Ovary (tissue), 9 donors: Measurements from ENCODE around the gene CYFIP2. TPM values are rescaled to one million over a fixed set of nuclear protein-coding genes. Genes with fewer than 3 reads are reported as not detected.
"Not testable (repeated sequence)": the region's sequence is repeated elsewhere in the genome, so short reads cannot be mapped to it uniquely, and the experiment has no call there.

Experiments used
- DNase-seq, 5 donors: peaks; one replicate each; pipeline ENCODE4 v3.0.0-alpha.2; 2019 to 2020
- H3K27ac ChIP-seq, 2 donors: fragments of 200-600 bp; one replicate each; pipeline versions ENCODE4 v1.5.1 to v1.8.0; 2019 to 2022
- H3K27me3 ChIP-seq: fragments of 200-600 bp; one replicate; pipeline ENCODE4 v1.8.0; 2022
- H3K36me3 ChIP-seq: fragments of 200-600 bp; sonication (generic); one replicate; pipeline ENCODE4 v1.5.1; 2019
- H3K4me1 ChIP-seq: one replicate; pipeline ENCODE4 v1.8.1; 2013; ENCODE audit warnings: mild to moderate bottlenecking, moderate library complexity; ENCODE audit not compliant: insufficient read depth
- H3K4me3 ChIP-seq: fragments of 200-600 bp; sonication (generic); one replicate; pipeline ENCODE4 v1.5.1; 2017
- H3K9me3 ChIP-seq, 2 donors: fragments of 200-600 bp in 1 of 2; sonication (generic) in 1 of 2; one replicate each; pipeline versions ENCODE4 v1.5.1 to v1.8.1; 2013 to 2019; ENCODE audit warnings: mild to moderate bottlenecking in 1 of 2, moderate library complexity in 1 of 2
- CTCF ChIP-seq, 3 donors: fragments of 450-650 bp in 2 of 3; fragments of 200-600 bp in 1 of 3; IDR thresholded peaks; one replicate each; pipeline versions ENCODE4 v1.5.1 to v1.8.0; 2016 to 2022; ENCODE audit warnings: antibody characterized with exemption in 3 of 3, mild to moderate bottlenecking in 1 of 3
- EP300 ChIP-seq: sonication (generic); formaldehyde crosslinking; IDR thresholded peaks from one replicate; pipeline ENCODE4 v1.6.1; 2017; ENCODE audit warnings: antibody characterized with exemption
- POLR2A ChIP-seq: fragments of 450-650 bp; IDR thresholded peaks from one replicate; pipeline ENCODE4 v1.6.1; 2017; ENCODE audit warnings: antibody characterized with exemption, mild to moderate bottlenecking, moderate library complexity
- WGBS, 3 donors: extraction: QIAGEN DNeasy Blood & Tissue Kit in 1 of 3; methylation state at CpG; one replicate each; pipeline versions ENCODE4 v1.1.5 to v1.1.7; 2013 to 2017; 5-methylcytosine and 5-hydroxymethylcytosine counted together
- intact Hi-C, 4 donors: fragments of 100-400 bp; cut with DNase I; formaldehyde crosslinking; loops; one replicate each; pipeline versions ENCODE4 v1.11.0 to v1.15.1; 2022 to 2023
- polyA plus RNA-seq, 2 donors: library from polyadenylated mRNA; stranded (reverse); fragments of 200-250 nt in 1 of 2; fragments of 350-450 nt in 1 of 2; fragmentation: Illumina TruSeq in 1 of 2; extraction: RNeasy Lipid Tissue Mini Kit (QIAGEN cat#74804) in 1 of 2; gene quantifications; one replicate each; pipeline ENCODE4 v1.2.3, GENCODE V29; 2013 to 2014
- total RNA-seq, 7 donors: library from RNA; depleted of rRNA in 2 of 7; stranded (reverse); fragments of >200 nt in 2 of 7; fragmentation: NEBNext Ultra II Directional in 3 of 7; extraction: Animal tissue kit (Norgen Biotek cat#: 25700) in 3 of 7; gene quantifications; one replicate each; pipeline versions ENCODE4 v1.1.0 to v1.2.4, GENCODE V29; 2016 to 2023
- donor health status: DM: no; HTN: no; CAD: no; lungs with moderate emphysema.
- donor health status: DM: no; HTN: no; CAD: no.
- donor health status: Bipolar disorder and iron deficiency.
- donor health status: DM: yes; HTN: yes; CAD: no.
- donor health status: DM: no; HTN: no; CAD: no.
- donor health status: DM: yes; HTN: yes; CAD: no.

The CYFIP2 gene
- total and polyA plus RNA-seq, 9 donors, result 4.9 to 39.8 (median 17.1) TPM

GRCh38 chr5:157398305-157398704 lies 132.4 kb downstream of the CYFIP2 start:
- H3K4me3 ChIP-seq, result no peak overlapping the region
- H3K27me3 ChIP-seq, result no peaks in the 10 kb centered on the region
- intact Hi-C loops, result no loop called here
- TF ChIP-seq EP300 (no peak), POLR2A (no peak), CTCF (IDR thresholded peaks at IDR 0.05) (no peak)
- no peak for DNase-seq
- no peaks in the 10 kb centered on the region for H3K9me3 ChIP-seq
- no peaks in the 10 kb centered on the region for H3K4me1 ChIP-seq
- no peak overlapping the region for H3K27ac ChIP-seq
- no peaks in the 10 kb centered on the region for H3K36me3 ChIP-seq

- 51 to 60% (median 57%) methylated on average over 5 of the region's 5 CpGs for WGBS, 3 donors
- no peaks in the 10 kb centered on the region for H3K4me1 ChIP-seq
Measured at GRCh38 chr5:157400741-157401495, 135.0 kb downstream of the CYFIP2 start.

GRCh38 chr5:157415838-157416237 lies 149.9 kb downstream of the CYFIP2 start:
- no peak for TF ChIP-seq POLR2A
- no peak for TF ChIP-seq CTCF (IDR thresholded peaks at IDR 0.05)
- no peak for TF ChIP-seq EP300
- intact Hi-C loops, result no loop called here
- DNase-seq, result no peak
- Histone ChIP-seq H3K27ac (no peak overlapping the region), H3K4me1 (no peaks in the 10 kb centered on the region), H3K9me3 (no peaks in the 10 kb centered on the region), H3K4me3 (no peak overlapping the region), H3K36me3 (no peaks in the 10 kb centered on the region), H3K27me3 (no peaks in the 10 kb centered on the region)

More at GRCh38 chr5:157400741-157401495, 135.0 kb downstream of the CYFIP2 start:
- H3K27me3 ChIP-seq, result no peaks in the 10 kb centered on the region
- H3K9me3 ChIP-seq, result no peaks in the 10 kb centered on the region
- DNase-seq, result no peak
- intact Hi-C loops, result no loop called here
- TF ChIP-seq EP300, result no peak
- TF ChIP-seq POLR2A, result no peak
- TF ChIP-seq CTCF (IDR thresholded peaks at IDR 0.05), result no peak
- H3K27ac ChIP-seq, result no peak overlapping the region
- H3K36me3 ChIP-seq, result no peaks in the 10 kb centered on the region
- H3K4me3 ChIP-seq, result no peak overlapping the region

- H3K36me3 ChIP-seq, intact Hi-C loops: not testable (repeated sequence)
Measured at GRCh38 chr5:157419521-157419920, 153.6 kb downstream of the CYFIP2 start.

GRCh38 chr5:157429920-157430319 lies 164.0 kb downstream of the CYFIP2 start:
- H3K27ac ChIP-seq, DNase-seq, H3K27me3 ChIP-seq, H3K36me3 ChIP-seq, H3K4me1 ChIP-seq, H3K9me3 ChIP-seq, H3K4me3 ChIP-seq: not testable (repeated sequence)
- intact Hi-C loops, result loop anchor here (2.0 to 10.0 kb wide), 3 partner anchors 285 to 289 kb away; no protein-coding TSS in a partner anchor
- 91 to 95% (median 93%) methylated on average over 5 of the region's 5 CpGs for WGBS, 3 donors

More at GRCh38 chr5:157419521-157419920, 153.6 kb downstream of the CYFIP2 start:
- H3K27me3 ChIP-seq, H3K27ac ChIP-seq, H3K4me3 ChIP-seq, H3K9me3 ChIP-seq, DNase-seq, H3K4me1 ChIP-seq: not testable (repeated sequence)
- WGBS, 3 donors, result 96 to 99% (median 96%) methylated on average over 14 to 30 of the region's 30 CpGs
